GM23338 (cell line): ENCODE data around the gene GPATCH3.

Experiments used
- POLR2AphosphoS5 ChIP-seq: IDR thresholded peaks from 2 replicates; pipeline ENCODE4 v1.6.1; 2016; ENCODE audit warnings: antibody characterized with exemption, low read depth
- TF ChIP-seq, protein P1 (sequence below), 2 experiments: fragments of 200-600 bp in 1 of 2; sonication (generic) in 1 of 2; conservative IDR thresholded peaks; 2 replicates each; pipeline versions ENCODE4 v1.5.1 to v1.6.1; 2016 to 2017; ENCODE audit warnings: antibody characterized with exemption in 2 of 2, low read depth in 2 of 2, mild to moderate bottlenecking in 2 of 2, moderate library complexity in 1 of 2

DNA sequence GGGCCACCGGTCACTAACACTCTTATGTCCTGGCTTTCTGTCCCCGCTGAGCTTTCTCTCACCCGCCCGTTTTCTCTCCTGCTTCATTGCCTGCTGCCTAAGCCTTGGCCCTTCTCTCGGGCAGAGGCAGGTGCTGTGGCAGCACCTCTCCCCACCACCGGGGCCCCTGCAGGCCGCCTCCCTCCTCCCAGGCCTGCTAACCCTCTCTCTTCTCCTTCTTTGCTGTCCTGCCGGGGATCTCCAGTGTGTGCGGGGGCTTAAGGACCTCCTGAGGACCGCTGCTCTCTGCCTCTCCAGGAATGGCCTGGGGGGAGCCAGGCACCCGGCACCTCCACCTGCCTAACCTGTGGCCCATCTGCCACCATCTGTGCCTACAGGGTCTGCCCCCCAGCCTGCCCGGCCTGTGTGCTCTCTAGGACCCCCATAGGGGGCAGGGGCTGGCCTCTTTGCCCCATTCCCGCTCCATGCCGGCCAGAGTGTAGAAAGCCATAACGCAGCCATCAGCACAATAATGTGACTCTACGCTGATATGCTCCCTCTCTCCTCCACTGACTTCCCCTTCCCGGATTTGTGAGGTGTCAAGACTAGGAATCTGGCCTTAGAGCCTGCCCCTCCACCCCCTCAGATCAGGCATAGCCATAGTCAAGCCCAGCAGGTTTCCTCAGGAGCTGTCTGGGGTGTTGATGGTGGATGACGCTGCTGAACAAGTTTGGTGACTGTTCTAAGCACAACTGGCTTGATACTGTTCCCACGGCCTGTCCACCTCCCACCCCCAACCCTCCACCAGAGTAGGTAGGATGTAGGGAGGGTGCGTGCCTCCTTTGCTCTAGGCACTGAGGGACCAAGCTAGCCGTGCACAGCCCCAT lies 43.4 kb downstream of the GPATCH3 start:
- TF ChIP-seq, protein P1, sequence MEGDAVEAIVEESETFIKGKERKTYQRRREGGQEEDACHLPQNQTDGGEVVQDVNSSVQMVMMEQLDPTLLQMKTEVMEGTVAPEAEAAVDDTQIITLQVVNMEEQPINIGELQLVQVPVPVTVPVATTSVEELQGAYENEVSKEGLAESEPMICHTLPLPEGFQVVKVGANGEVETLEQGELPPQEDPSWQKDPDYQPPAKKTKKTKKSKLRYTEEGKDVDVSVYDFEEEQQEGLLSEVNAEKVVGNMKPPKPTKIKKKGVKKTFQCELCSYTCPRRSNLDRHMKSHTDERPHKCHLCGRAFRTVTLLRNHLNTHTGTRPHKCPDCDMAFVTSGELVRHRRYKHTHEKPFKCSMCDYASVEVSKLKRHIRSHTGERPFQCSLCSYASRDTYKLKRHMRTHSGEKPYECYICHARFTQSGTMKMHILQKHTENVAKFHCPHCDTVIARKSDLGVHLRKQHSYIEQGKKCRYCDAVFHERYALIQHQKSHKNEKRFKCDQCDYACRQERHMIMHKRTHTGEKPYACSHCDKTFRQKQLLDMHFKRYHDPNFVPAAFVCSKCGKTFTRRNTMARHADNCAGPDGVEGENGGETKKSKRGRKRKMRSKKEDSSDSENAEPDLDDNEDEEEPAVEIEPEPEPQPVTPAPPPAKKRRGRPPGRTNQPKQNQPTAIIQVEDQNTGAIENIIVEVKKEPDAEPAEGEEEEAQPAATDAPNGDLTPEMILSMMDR (conservative IDR thresholded peaks at IDR 0.05; ENCODE audit: low read depth in 2 of 2) = no peak
- TF ChIP-seq POLR2AphosphoS5 = no peak
